Keratinocyte (primary cell): ENCODE measurements around the gene C22orf39. TPM values are rescaled to one million over a fixed set of nuclear protein-coding genes. Genes with fewer than 3 reads are reported as not detected.

Experiments used
- DNase-seq: peaks from one replicate; pipeline ENCODE4 v3.0.0-alpha.2; 2011; ENCODE audit warnings: low read depth, missing footprints, low spot score
- FAIRE-seq: peaks from 2 replicates; lab custom pipeline; 2011; peaks lifted over from hg19 to GRCh38; lab: Jason Lieb, UNC
- H2AFZ ChIP-seq: 2 replicates; pipeline ENCODE4 v1.6.0; 2012; ENCODE audit warnings: low read length, control low read depth, inconsistent platforms; ENCODE audit not compliant: control insufficient read depth
- H3K27ac ChIP-seq: 2 replicates; pipeline ENCODE4 v1.5.1; 2011; ENCODE audit warnings: low read length; ENCODE audit not compliant: control insufficient read depth, insufficient read depth
- H3K27me3 ChIP-seq: 3 replicates; pipeline ENCODE4 v1.6.0; 2011; ENCODE audit warnings: low read length; ENCODE audit not compliant: control insufficient read depth, insufficient read depth; ENCODE audit errors: extremely low read depth
- H3K36me3 ChIP-seq, 2 experiments: 2 replicates in 1 of 2; 3 replicates in 1 of 2; pipeline ENCODE4 v1.5.1; 2011; ENCODE audit warnings: low read length in 2 of 2, mild to moderate bottlenecking in 1 of 2; ENCODE audit not compliant: control insufficient read depth in 2 of 2, insufficient read depth in 2 of 2; ENCODE audit errors: extremely low read depth in 1 of 2
- H3K4me1 ChIP-seq: 3 replicates; pipeline ENCODE4 v1.5.1; 2011; ENCODE audit warnings: low read length; ENCODE audit not compliant: control insufficient read depth, insufficient read depth; ENCODE audit errors: extremely low read depth
- H3K4me2 ChIP-seq: 3 replicates; pipeline ENCODE4 v1.6.0; 2011; ENCODE audit warnings: low read depth, low read length; ENCODE audit not compliant: control insufficient read depth, insufficient read depth; ENCODE audit errors: extremely low read depth
- H3K4me3 ChIP-seq, 3 experiments: fragments of 200-600 bp in 1 of 3; sonication (generic) in 1 of 3; 2 replicates in 2 of 3; 3 replicates in 1 of 3; pipeline ENCODE4 v1.5.1; 2011 to 2016; ENCODE audit warnings: low read length in 3 of 3, mild to moderate bottlenecking in 3 of 3, control low read depth in 2 of 3, inconsistent platforms in 1 of 3, low read depth in 1 of 3, mixed read lengths in 1 of 3, mixed run types in 1 of 3, moderate library complexity in 1 of 3; ENCODE audit not compliant: control insufficient read depth in 2 of 3, insufficient read depth in 2 of 3; ENCODE audit errors: extremely low read depth in 1 of 3
- H3K79me2 ChIP-seq: 2 replicates; pipeline ENCODE4 v1.6.0; 2012; ENCODE audit warnings: low read length; ENCODE audit not compliant: control insufficient read depth, insufficient read depth
- H3K9ac ChIP-seq: 3 replicates; pipeline ENCODE4 v1.6.0; 2011; ENCODE audit warnings: low read length; ENCODE audit not compliant: control insufficient read depth, insufficient read depth; ENCODE audit errors: extremely low read depth
- H3K9me1 ChIP-seq: 3 replicates; pipeline ENCODE4 v1.6.0; 2011; ENCODE audit warnings: low read length; ENCODE audit not compliant: control insufficient read depth, insufficient read depth; ENCODE audit errors: extremely low read depth
- H3K9me3 ChIP-seq: 2 replicates; pipeline ENCODE4 v1.5.1; 2012; ENCODE audit warnings: low read depth, low read length; ENCODE audit not compliant: control insufficient read depth
- H4K20me1 ChIP-seq: 3 replicates; pipeline ENCODE4 v1.6.0; 2011; ENCODE audit warnings: low read length; ENCODE audit not compliant: control insufficient read depth, insufficient read depth; ENCODE audit errors: extremely low read depth
- EZH2 ChIP-seq: IDR thresholded peaks from one replicate; pipeline ENCODE4 v1.6.1; 2012; ENCODE audit warnings: inconsistent platforms, mild to moderate bottlenecking, low read length, moderate library complexity
- dilution Hi-C: fragments of 300-500 bp; cut with MboI; formaldehyde crosslinking; loops from one replicate; pipeline ENCODE4 v1.7.0; 2020; ENCODE audit warnings: low sequenced_read_pairs; ENCODE audit not compliant: extremely low pct_ligation_motif_present
- polyA plus RNA-seq, 5 experiments: library from polyadenylated mRNA; depleted of rRNA in 3 of 5; stranded (reverse) in 3 of 5; stranded (forward) in 1 of 5; unstranded in 1 of 5; fragments of >200 nt; gene quantifications; 1 replicate in 1 of 5; 2 replicates in 3 of 5; 3 replicates in 1 of 5; pipeline versions ENCODE4 v1.2.1 to v1.2.3, GENCODE V29; 2011 to 2012; ENCODE audit warnings: missing spikeins in 2 of 5, low read depth in 1 of 5, low replicate concordance in 1 of 5
- TF ChIP-seq, protein P1 (sequence below), 3 experiments: IDR thresholded peaks in 1 of 3; conservative IDR thresholded peaks in 1 of 3; optimal IDR thresholded peaks in 1 of 3; 2 replicates in 2 of 3; 3 replicates in 1 of 3; pipeline versions ENCODE3 to v1.5.1; 2011; ENCODE audit warnings: low read length in 3 of 3, mild to moderate bottlenecking in 3 of 3, moderate library complexity in 2 of 3, control low read depth in 1 of 3, inconsistent platforms in 1 of 3; ENCODE audit not compliant: insufficient read depth in 2 of 3; ENCODE audit errors: extremely low read depth in 1 of 3

C22orf39 gene
- polyA plus RNA-seq, 1 donor (not counting 4 experiments of a cell fraction or from before 2014, with no cell fraction given) = 13.8 TPM

DNA sequence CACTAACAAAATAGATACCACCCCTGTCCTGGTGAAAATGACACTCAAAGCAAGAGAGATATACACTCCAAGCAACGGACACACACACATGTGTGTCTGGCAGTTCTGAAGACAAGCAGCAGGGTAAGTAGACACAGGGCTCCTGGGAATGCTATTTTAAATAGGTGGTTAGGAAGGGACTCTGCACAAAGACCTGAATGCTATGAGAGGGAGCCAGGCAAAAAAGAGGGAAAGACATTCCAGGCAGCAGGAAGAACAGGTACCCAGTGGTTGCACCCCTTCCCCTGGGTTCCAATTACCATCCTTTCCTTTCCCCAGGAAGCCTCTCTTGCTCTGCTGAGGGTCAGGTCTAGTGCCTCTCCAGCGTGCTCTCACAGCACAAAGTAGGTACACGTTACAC, 28.5 kb upstream of the C22orf39 start:
- Histone ChIP-seq H2AFZ (no peak overlapping the region), H3K27ac (peak overlapping the region; percentile 8), H3K4me2 (peak overlapping the region; percentile 52), H3K27me3 (no peaks in the 10 kb centered on the region), H4K20me1 (peaks cover 6% of the 10 kb centered on the region), H3K9me3 (no peaks in the 10 kb centered on the region), H3K4me1 (peaks cover 35% of the 10 kb centered on the region), H3K4me3 (peak overlapping the region in 2 of 3 experiments; percentile 0 to 19), H3K36me3 (peaks cover 22 to 24% of the 10 kb centered on the region in 2 experiments), H3K9me1 (peaks cover 2% of the 10 kb centered on the region), H3K9ac (no peak overlapping the region), H3K79me2 (peaks cover 63% of the 10 kb centered on the region)
- FAIRE-seq = no peak
- no peak for DNase-seq
- dilution Hi-C loops = no loop called here
- TF ChIP-seq, protein P1, sequence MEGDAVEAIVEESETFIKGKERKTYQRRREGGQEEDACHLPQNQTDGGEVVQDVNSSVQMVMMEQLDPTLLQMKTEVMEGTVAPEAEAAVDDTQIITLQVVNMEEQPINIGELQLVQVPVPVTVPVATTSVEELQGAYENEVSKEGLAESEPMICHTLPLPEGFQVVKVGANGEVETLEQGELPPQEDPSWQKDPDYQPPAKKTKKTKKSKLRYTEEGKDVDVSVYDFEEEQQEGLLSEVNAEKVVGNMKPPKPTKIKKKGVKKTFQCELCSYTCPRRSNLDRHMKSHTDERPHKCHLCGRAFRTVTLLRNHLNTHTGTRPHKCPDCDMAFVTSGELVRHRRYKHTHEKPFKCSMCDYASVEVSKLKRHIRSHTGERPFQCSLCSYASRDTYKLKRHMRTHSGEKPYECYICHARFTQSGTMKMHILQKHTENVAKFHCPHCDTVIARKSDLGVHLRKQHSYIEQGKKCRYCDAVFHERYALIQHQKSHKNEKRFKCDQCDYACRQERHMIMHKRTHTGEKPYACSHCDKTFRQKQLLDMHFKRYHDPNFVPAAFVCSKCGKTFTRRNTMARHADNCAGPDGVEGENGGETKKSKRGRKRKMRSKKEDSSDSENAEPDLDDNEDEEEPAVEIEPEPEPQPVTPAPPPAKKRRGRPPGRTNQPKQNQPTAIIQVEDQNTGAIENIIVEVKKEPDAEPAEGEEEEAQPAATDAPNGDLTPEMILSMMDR (optimal IDR thresholded peaks at IDR 0.05 in 1 of 3, IDR thresholded peaks at IDR 0.05 in 1 of 3, conservative IDR thresholded peaks at IDR 0.05 in 1 of 3; ENCODE audit: extremely low read depth in 1 of 3, insufficient read depth in 2 of 3, low read length in 3 of 3) = no peak
- no peak for TF ChIP-seq EZH2

DNA sequence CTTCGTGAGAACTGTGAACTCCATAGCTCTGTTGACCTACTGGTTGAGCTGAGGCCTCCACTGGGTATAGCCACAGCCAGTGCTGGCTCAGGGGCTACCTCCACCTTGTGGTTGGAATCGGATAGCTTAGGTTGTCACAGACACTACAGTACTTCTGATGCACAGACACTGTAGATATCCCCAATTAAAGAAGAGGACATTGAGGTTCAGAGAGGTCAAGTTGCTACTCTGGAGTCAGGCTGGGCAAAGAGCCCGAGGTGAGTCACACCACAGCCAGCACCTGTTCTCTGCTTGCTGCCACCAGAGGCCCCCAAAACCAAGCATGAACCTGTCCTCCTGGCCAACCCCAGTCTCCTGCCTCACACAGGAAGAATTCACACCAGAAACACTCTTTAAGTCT, 26.1 kb upstream of the C22orf39 start:
- no peak overlapping the region for H3K27ac ChIP-seq

More for the DNA sequence above, 26.1 kb upstream of the C22orf39 start:
- Histone ChIP-seq H3K4me2 (no peak overlapping the region), H3K36me3 (peaks cover 39 to 41% of the 10 kb centered on the region in 2 experiments), H3K27me3 (no peaks in the 10 kb centered on the region), H3K79me2 (peaks cover 51% of the 10 kb centered on the region), H3K4me1 (peaks cover 25% of the 10 kb centered on the region), H3K9me1 (peaks cover 2% of the 10 kb centered on the region), H4K20me1 (peaks cover 6% of the 10 kb centered on the region), H3K9me3 (no peaks in the 10 kb centered on the region), H3K4me3 (no peak overlapping the region), H3K9ac (no peak overlapping the region), H2AFZ (no peak overlapping the region)
- dilution Hi-C loops = no loop called here
- FAIRE-seq (no peak), DNase-seq (no peak)
- no peak for TF ChIP-seq EZH2
- TF ChIP-seq, protein P1 (optimal IDR thresholded peaks at IDR 0.05 in 1 of 3, IDR thresholded peaks at IDR 0.05 in 1 of 3, conservative IDR thresholded peaks at IDR 0.05 in 1 of 3; ENCODE audit: extremely low read depth in 1 of 3, insufficient read depth in 2 of 3, low read length in 3 of 3) = peak; percentile 14 to 35 (median 25)
